GM18909 (cell line): ENCODE measurements around the gene CIDEA.
"Not testable (repeated sequence)": the region's sequence is repeated elsewhere in the genome, so short reads cannot be mapped to it uniquely, and the experiment has no call there.

Source experiments
- ATAC-seq: cut with Tn5 transposase; IDR thresholded peaks from one replicate; pipeline ENCODE4 v1.9.1; 2021; ENCODE audit warnings: mild to moderate bottlenecking; ENCODE audit not compliant: unreplicated experiment, poor library complexity

Gene CIDEA

DNA sequence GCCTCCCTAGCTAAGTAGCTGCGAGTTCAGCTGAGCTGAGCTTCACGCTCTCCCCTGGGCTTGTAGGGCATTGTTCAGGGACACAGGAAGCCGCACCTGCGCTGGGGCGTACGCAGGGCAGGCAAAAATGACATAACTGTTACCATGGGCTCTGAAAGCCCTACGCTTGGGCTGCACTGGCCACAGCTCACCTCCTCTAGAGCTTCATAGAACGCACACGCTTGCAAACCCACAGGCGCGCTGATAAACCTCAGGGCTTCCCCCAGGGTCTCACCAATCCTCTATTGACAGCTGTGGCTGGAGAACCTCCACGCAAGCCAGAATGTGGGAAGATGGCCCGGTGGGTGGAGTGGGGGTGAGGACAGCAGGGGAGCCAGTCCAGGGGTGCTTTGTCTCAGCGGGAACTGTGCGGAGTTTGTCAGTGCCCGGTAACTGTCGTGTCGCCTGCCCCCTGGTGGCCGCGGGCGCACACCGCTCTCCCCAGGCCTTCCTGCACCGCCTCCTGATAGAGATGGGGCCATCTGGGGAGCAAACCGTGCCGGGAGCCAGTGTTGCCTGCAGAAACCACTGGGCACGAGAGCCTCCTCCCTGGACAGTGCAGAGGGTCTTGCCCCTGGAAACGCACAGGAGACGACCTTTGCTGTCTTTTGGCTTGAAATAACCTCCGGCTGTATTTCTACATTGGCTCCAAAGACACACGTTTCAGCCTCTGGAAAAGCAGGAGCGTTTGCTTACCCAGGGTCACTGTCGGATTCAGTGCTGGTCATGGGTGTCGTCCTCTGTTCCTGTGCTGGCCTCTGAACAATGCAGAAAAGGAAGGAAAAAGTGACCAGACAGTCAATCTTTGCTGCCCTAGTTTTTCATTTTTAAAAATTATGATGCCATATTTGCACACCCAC, 17.0 kb upstream of the CIDEA start:
- ATAC-seq, result peak; percentile 89

DNA sequence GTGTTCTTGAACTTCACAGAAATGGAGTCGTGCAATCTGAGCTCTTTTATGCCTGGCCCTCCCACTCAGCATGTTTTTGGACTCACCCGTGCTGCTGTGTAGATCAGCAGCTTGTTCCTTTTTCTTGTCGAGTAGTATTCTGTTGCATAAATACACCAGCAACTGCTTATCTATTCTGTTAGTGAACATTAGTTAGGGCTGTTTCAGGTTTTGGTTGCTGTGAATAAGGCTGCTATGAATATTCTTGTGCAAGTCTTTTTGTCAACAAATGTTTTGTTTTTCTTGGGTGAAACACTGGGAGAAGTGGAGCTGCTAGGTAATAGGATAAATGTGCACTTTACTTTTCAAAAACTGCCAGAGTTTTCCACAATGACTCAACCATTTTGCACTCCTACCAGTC, 15.3 kb upstream of the CIDEA start:
- ATAC-seq, result no peak

DNA sequence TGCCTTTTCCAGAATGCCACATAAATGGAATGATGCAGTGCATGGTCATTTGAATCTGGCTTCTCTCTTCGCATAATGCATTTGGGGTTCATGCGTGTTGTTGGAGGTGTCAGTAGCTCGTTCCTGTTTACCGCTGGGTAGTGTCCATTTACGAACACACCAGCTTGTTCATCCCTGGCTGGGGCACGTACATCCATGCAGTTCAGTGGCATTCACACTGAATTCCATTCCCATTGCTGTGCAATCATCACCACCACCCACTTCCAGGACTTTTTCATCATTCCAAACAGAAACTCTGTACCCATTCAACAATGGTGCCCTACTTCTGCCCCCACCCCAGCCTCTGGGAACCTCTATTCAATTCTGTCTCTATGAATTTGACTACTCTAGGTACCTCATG, 14.7 kb upstream of the CIDEA start:
- no peak for ATAC-seq

DNA sequence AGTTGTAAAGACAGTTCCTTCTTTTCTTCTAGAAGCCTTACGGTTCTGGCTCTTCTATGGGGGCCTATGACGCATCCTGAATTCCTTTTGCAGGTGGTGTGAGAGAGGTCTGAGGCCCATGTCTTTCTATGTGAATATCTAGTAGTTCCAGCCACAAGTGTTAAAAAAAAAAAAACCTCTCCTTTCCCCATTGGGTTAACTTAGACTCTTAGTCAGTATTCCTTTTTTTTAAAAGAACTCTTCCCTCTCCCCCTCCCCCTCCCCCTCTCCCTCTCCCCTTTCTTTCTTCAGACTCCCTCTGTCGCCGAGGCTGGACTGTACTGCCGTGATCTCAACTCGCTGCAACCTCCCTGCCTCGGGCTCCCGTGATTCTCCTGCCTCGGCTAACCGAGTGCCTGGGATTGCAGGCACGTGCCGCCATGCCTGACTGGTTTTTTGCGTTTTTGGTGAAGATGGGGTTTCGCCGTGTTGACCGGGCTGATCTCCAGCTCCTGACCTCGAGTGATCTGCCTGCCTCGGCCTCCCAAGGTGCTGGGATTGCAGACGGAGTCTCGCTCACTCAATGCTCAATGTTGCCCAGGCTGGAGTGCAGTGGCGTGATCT, 11.4 kb upstream of the CIDEA start:
- no peak for ATAC-seq

DNA sequence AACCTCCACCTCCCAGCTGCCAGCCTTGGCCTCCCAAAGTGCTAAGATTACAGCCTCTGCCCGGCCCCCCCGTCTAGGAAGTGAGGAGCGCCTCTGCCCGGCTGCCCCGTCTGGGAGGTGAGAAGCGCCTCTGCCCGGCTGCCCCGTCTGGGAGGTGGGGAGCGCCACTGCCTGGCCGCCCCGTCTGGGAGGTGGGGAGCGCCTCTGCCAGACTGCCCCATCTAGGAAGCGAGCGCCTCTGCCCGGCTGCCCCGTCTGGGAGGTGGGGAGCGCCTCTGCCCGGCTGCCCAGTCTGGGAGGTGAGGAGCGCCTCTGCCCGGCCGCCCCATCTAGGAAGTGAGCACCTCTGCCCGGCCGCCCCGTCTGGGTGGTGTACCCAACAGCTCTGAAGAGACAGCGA, 10.9 kb upstream of the CIDEA start:
- not testable (repeated sequence) for ATAC-seq

DNA sequence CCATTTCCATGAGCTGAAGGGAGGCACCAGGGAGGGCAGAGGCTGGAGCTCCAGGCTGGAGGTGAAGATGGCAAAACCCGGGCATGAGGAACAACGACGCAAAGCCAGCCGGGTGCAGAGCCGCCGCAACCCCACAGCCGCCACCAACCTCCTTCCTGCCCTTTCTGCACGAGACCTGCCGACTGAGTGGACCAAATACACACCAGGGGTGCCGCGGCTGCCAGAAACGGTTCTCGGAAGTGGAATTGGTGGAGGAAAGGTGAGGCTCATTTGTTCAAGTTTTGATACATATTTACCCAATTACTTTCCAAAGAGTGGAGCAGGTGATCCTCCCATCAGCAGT, 8.4 kb upstream of the CIDEA start:
- no peak for ATAC-seq

DNA sequence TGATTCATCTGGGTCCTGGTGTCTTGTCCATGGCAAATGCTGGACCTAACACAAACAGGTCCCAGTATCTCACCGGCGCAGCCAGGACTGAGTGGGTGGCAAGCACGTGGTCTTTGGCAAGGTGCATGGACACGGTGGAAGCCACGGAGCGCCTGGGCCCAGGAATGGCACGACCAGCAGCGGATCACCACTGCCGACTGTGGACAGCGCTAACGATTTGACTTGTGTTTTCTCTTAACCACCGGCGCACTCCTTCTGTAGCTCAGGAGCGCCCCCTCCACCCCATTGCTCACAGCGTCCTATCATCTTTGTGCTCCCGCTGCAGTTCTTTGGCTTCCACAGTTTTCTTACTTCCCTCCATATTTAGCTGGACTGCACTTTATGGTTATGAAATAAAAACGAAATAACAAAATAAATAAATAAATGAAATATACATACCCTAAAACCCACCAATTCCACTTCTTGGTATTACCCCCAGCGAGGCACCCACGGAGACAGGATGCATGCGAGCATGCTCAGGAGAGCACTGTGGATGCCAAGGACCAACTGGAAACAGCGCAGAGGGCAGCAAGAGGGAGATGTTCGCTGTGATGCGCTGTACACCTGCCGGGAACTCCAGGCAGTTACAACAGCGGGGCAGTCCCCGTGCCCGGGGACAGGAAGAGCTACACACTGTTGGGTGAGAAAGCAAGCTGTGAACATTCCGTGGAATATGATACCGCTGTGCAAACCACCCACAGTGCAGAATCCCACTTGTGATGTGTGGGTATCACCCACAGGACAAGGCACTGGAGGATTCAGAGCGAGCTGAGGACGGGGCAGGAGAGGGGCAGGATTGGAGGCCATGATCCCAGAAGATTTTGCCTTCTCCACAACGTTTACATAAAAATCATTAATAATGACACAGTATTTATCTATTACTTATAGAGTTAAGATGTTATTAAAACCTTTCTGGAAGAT, 7.0 kb upstream of the CIDEA start:
- no peak for ATAC-seq

DNA sequence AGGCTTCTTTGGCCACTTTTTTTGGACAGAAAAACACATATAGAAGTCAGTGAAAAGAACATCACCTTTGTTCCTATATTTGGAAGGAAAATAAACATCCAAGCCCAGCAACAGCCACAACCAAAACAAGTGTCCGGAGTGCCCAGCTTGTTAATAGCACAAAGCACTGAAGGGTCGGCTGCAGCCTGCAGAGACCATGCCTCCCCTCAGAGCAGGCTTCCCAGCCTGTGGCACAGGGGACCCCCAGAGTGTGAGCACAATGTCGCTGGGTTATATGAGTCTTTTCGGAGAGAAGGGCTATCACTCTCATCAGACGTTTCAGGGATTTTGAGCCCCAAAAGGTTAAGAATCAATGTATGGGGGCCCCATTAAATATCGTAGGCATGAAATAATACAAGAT, 6.2 kb upstream of the CIDEA start:
- ATAC-seq, result no peak

DNA sequence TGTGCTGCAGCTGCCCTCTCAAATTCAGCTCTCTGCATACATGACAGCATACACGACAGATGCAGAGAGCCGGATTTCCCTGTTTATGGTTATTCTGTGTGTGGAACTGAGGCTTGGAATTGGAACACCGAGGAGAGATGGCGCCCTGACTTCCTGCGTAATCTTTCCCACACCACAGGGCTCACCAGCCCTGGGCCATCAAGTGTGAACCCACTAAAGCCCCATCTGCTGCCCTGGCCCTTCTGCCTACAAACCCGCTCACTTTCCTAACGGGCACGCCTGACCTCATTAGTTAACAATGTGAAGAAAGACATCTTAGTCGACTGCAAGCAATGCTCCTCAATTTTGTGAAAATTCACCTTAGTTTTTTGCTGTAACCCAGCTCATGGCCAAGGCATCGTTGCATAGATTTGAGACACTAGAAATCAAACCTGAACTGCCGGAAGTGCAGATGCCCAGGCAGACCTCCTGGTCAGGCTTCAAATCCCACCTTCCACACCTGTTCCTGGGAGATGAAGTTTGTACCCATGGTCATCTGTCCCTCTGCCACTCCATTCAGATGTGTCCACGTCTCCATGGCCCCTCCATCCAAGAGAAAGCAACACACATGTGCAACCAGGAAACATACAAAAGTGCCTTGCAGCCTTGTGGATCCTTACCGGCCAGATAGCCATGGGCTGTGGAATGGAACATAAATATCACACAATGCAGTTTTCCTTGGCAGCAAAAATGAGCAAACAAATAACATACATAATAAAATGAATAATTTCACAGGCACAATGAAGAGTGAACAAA, 5.0 kb upstream of the CIDEA start:
- no peak for ATAC-seq

DNA sequence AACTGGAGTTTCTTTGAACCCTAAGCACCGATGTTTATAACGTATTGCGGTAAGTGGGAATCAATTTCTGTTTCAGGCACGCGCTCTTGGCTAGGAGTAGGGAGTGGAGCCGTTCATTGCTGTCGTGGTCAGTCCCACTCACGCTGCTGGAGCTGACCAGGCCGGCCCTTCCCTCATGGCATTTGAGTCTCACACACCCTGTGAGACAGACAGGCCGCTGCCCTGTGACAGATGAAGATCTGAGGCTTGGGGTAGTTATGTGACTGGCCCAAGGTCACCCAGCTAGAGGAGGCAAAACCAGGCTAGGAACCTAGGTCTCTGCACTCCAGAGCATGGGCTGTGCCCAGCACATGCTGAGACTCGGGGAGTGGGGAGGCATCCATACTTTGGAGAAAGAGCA, 2.9 kb upstream of the CIDEA start:
- no peak for ATAC-seq

DNA sequence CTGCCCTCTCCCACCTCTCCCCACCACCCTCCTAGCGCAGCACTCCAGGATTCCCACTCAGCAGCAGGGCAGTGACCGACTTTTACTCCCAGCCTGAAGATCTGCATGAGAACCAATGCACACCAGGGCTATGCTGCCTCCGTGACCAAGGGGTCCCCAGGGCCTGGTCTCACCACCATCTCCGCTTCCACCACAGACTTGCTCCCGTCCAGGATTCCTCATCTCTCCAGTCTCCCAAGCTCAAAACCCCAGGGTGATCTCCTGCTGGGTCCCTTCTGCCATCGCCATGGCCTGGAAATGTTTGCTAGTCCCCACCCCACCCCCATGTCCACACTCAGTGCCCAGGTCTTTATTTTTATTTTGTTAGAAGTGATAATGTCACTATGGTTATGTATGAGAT, 2.1 kb upstream of the CIDEA start:
- ATAC-seq, result no peak

DNA sequence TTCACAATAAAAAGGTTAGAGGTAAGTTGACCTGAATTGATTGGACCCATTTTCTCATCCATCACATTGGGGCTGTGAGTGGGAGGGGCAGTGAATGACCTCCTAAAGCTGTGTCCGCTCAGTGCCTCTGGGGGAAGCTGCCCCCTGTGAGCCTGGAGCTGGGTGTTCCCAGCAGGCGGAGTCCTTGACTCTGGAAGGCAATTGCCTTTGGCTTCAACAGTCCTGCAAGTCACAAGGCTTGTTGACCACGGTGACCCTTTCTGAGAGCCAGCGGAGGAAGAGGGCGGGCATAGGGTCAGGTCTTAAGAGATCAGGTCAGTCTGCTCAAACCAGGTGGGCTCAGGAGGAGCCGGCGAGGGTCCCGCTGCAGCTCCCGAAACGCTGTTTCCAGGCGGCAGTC, 1.1 kb upstream of the CIDEA start:
- ATAC-seq, result no peak

DNA sequence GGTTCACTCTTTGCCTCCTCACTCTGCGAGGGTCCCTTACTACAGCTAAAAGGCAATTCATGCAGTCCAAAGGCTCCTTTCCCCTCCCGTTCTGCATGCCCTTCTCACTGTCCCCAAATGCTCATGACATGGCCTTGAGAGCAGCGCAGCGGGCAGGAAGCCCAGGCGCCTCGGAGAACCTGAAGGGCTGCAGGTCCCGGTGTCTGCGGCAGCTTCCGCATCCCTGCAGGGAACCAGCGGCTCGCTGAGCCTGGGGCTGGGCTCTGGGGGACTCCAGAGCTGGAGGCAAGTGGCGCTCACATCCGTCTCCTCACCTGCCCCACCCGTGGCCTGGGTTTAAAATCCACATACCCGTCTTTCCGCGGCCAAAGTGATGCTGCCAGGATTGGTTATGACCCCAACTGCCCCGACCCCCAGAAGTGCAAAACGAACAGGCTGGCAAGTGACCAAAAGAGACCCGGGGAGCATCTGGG, 462 bp upstream of the CIDEA start:
- ATAC-seq, result no peak

DNA sequence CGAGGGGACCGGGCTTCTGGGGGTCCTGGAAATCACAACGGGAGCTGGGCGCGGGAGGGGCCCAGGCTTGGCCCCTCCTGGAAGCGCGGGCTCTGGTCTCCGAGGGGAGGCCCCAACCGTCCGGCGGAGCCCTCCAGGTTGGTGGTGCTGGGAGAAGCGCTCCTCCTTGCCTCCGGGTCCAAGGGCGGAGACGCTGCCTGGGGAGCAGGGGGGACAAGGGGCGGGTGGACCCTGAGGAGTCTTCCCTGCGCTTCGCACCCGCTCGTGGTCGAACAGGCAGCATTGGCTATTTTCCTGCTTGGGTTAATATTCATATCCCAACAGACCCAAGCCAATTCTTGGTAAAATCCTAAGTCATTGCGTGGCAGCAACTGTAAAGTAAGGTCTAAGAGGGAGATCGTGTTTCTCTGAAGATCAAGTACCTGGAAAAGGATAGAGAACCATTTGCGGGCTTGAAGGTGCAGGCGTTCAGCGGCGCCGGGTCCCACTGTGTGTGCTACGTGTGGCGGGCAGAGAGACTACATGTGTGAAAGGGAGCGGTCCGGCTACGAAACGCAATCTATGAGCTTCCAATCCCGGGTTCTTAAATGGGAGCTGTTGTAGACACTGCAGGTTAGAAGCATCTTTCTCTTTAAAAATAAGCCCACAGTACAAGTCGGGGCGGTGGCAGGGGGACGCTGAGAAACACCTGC, 805 bp downstream of the CIDEA start:
- no peak for ATAC-seq

DNA sequence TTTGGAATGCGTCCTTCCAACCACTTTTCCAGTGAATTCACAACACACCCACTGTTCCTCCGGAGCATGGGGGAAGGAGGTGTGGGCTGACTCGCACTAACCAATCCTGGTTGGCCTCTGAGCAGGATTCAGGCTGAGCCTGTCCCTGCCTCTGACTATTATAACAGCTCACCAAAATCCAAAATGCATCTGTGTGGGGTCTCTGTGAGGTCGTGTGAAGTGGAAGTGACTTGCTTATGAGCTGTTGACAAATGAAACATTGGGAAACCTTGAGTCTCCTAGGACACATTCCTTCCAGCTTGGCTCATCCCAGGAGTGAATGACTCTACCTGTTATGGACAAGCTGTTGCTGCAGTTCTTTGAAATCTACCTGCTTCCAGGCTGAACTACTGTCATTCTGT, 1.5 kb downstream of the CIDEA start:
- no peak for ATAC-seq

DNA sequence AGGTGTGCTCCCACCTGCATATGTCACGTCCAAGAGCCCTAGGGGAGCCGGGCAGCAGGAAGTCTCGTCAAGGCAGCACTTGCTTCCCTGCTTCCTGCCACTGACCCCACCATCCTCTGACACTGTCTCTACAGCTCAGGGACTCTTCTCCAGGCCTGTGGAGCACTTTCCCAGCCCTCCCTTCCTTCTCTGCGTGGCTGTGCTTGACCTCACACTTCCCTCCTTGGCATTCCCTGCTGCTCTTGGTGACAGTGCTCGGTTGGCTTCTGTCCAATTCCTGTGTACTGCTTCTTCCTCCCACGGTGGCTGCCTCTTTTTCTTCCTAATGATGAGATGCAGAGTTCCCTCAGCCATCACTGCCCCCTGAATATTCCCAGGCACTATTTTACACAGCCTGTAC, 2.8 kb downstream of the CIDEA start:
- ATAC-seq, result no peak

DNA sequence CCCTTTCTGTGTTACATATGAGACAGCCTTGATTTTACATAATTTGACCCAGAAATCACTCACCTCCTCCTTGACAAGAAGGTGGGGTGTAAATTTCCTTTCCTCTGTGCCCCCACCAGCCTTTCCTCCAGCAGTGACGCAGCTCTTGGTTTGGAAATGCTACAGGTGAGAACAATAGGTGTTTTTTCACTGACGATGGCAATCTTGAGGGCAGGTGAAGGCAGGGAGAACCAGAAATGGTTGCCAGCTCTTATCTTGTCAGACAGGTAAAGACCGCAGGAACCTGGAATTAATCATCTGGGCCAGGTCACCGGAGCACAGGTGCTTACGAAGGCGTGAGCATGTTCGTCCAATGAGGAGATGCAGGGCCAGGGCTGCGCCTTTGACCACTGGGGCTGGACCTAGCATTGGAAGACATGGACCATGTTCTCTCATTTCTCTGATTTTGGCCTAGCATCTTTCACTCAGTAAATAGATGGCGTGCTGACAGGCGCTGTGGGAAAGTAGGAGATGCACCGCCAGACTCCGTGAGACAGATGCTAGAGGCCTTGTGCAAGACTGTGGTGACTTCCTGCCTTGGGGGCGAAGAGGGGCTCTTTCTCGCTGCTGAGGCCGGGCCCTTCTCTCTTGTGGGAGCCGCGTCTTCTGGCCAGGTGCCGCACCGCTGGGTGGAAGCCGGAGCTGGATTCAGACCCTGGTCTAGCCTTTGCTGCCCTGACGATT, 4.0 kb downstream of the CIDEA start:
- no peak for ATAC-seq

DNA sequence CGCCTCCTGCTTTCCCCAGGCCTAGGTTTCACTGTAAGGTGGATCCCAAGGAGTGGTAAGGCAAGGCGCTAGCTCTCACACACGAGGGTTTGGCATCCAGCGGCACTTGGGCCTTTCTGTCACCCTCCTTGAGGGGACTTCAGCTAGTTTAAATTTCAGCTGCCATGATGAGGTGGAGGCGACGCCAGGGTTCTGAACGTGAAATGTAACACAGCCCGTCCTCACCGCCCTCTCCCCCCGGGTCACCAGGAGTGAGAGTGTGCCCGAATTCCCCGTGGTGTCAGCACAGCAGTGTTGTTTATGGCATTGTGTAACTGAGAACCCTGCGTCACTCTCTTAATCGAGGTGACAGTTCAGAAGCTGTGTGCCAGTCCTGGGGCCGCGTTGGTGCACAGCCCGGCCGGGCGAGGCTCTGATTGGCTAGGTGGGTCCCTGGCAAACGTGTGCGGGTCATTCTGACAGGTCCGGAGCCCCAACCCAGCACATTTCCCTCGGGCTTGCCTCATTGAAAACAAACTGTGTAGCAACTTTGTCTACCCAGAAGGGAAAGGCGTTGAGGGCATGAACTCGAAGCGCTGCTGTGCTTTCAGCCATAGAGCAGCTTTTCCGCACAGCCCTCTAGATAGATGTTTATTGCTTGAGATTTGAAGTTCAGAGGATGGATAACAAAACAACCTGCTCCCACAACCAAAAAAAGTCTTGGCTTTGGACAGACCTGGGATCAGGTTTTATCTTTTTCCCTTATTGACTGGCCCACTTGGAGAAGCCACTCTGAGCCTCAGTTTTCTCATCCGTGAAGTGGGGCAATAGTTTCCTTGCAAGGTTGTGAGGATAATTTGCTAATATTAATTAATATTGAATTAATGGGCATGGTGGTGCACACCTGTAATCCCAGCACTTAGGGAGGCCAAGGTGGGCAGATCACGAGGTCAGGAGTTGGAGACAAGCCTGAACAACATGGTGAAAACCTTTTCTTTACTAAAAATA, 4.9 kb downstream of the CIDEA start:
- ATAC-seq, result no peak
